ENCODE measurements around the gene ETS1.

DNA sequence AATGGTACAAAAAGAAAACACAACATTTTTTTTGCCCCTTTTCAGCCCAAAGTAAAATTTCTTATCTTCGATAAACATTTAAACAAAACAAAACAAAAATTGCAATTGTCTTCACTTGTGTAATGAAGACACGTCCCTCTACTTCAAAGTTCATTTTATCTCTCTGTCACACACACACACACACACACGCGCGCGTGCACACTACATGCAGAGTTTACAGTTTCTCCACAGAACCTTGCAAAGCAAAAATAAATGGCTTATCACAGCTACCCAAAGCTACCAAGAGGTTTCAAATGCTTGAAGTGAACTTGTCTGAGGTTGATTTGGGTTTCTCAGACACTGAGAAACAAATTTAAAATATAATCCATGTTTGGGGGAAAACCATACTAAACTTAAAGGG is 72.3 kb downstream of the ETS1 start:
- TF ChIP-seq, protein P1, sequence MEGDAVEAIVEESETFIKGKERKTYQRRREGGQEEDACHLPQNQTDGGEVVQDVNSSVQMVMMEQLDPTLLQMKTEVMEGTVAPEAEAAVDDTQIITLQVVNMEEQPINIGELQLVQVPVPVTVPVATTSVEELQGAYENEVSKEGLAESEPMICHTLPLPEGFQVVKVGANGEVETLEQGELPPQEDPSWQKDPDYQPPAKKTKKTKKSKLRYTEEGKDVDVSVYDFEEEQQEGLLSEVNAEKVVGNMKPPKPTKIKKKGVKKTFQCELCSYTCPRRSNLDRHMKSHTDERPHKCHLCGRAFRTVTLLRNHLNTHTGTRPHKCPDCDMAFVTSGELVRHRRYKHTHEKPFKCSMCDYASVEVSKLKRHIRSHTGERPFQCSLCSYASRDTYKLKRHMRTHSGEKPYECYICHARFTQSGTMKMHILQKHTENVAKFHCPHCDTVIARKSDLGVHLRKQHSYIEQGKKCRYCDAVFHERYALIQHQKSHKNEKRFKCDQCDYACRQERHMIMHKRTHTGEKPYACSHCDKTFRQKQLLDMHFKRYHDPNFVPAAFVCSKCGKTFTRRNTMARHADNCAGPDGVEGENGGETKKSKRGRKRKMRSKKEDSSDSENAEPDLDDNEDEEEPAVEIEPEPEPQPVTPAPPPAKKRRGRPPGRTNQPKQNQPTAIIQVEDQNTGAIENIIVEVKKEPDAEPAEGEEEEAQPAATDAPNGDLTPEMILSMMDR (IDR thresholded peaks at IDR 0.05 in 4 of 5, conservative IDR thresholded peaks at IDR 0.05 in 1 of 5), result no peak
- TF ChIP-seq POLR2A (IDR thresholded peaks at IDR 0.05), result no peak

All from gastrocnemius medialis (tissue), 4 donors.